ENCODE measurements around the gene ARHGAP31.

- TF ChIP-seq ZNF274 (IDR thresholded peaks at IDR 0.05; ENCODE audit: low read length), result no peak
- TF ChIP-seq ZNF274 (tag by site-specific recombination; IDR thresholded peaks at IDR 0.05; ENCODE audit: borderline replicate concordance), result no peak
- no peak for TF ChIP-seq ZNF239 (tag by site-specific recombination; IDR thresholded peaks at IDR 0.05)
- no peak for TF ChIP-seq ZNF776 (tag by site-specific recombination; IDR thresholded peaks at IDR 0.05; ENCODE audit: borderline replicate concordance)
- TF ChIP-seq ZNF302 (tag by site-specific recombination; IDR thresholded peaks at IDR 0.05; ENCODE audit: low read depth), result no peak
Measured at GRCh38 chr3:119313461-119313860, 19.3 kb downstream of the ARHGAP31 start.
